OCI-LY7 (cell line): ENCODE results near the gene OBI1. TPM values are rescaled to one million over a fixed set of nuclear protein-coding genes. Genes with fewer than 3 reads are reported as not detected.

ENCODE experiments used
- BruUV-seq: library from RNA; stranded (reverse); fragments of 400-500 nt; replicated peaks from 2 replicates; lab custom pipeline; 2021; lab: Mats Ljungman, UMichigan
- CTCF ChIA-PET: fragments of 300-600 bp; sonication (Branson Sonifier 250); formaldehyde crosslinking; loops from one replicate; lab custom pipeline; 2022; ENCODE audit warnings: antibody characterized with exemption; ENCODE audit not compliant: unreplicated experiment; lab: Charles Lee
- POLR2A ChIA-PET: fragments of 300-600 bp; sonication (Branson Sonifier 250); formaldehyde crosslinking; loops from one replicate; lab custom pipeline; 2022; ENCODE audit warnings: antibody characterized with exemption; lab: Charles Lee
- DNase-seq: peaks from one replicate; pipeline ENCODE4 v3.0.0-alpha.2; 2015; ENCODE audit warnings: low spot score
- H2AFZ ChIP-seq: fragments of 200-600 bp; sonication (generic), shearing (Covaris generic); 2 replicates; pipeline ENCODE4 v1.6.1; 2014; ENCODE audit warnings: mild to moderate bottlenecking, antibody characterized with exemption, low read length, moderate library complexity
- H3K27ac ChIP-seq: fragments of 200-600 bp; sonication (generic); 2 replicates; pipeline ENCODE4 v1.5.1; 2014; ENCODE audit warnings: mixed run types, low read depth, mild to moderate bottlenecking, moderate library complexity, low read length, inconsistent platforms; ENCODE audit not compliant: poor library complexity, severe bottlenecking
- H3K36me3 ChIP-seq: fragments of 200-600 bp; sonication (generic); 2 replicates; pipeline ENCODE4 v1.6.1; 2014; ENCODE audit warnings: mild to moderate bottlenecking, antibody characterized with exemption, low read length, moderate library complexity, mixed read lengths; ENCODE audit not compliant: insufficient read depth
- H3K4me1 ChIP-seq: fragments of 200-600 bp; sonication (generic); 2 replicates; pipeline ENCODE4 v1.5.1; 2014; ENCODE audit warnings: mild to moderate bottlenecking, low read length; ENCODE audit not compliant: insufficient read depth, poor library complexity, severe bottlenecking
- H3K4me2 ChIP-seq: fragments of 200-600 bp; sonication (generic); 2 replicates; pipeline ENCODE4 v1.6.1; 2014; ENCODE audit warnings: mild to moderate bottlenecking, low read length
- H3K4me3 ChIP-seq: fragments of 200-600 bp; sonication (generic); 2 replicates; pipeline ENCODE4 v1.5.1; 2014; ENCODE audit warnings: mild to moderate bottlenecking, low read depth, low read length; ENCODE audit not compliant: poor library complexity, severe bottlenecking
- H3K79me2 ChIP-seq: fragments of 200-600 bp; sonication (generic); 2 replicates; pipeline ENCODE4 v1.6.1; 2016; ENCODE audit warnings: low read depth, mild to moderate bottlenecking, low read length, moderate library complexity, mixed read lengths; ENCODE audit not compliant: insufficient read depth
- H3K9me2 ChIP-seq: fragments of 200-600 bp; sonication (generic); 2 replicates; pipeline ENCODE4 v1.6.1; 2016; ENCODE audit warnings: mild to moderate bottlenecking, low read length, mixed read lengths; ENCODE audit not compliant: insufficient read depth
- H3K9me3 ChIP-seq: fragments of 200-600 bp; sonication (generic); 2 replicates; pipeline ENCODE4 v1.6.1; 2014; ENCODE audit warnings: mild to moderate bottlenecking, mixed run types, low read length, mixed read lengths
- H4K20me1 ChIP-seq: fragments of 200-600 bp; sonication (generic); 2 replicates; pipeline ENCODE4 v1.6.1; 2014; ENCODE audit warnings: mild to moderate bottlenecking, antibody characterized with exemption, low read length, moderate library complexity, mixed read lengths; ENCODE audit not compliant: insufficient read depth
- CTCF ChIP-seq: fragments of 200-600 bp; sonication (generic); conservative IDR thresholded peaks from 2 replicates; pipeline ENCODE4 v1.5.1; 2014; ENCODE audit warnings: mild to moderate bottlenecking, antibody characterized with exemption, low read length, moderate library complexity, mixed read lengths
- EZH2phosphoT487 ChIP-seq: fragments of 200-600 bp; sonication (generic); IDR thresholded peaks from 2 replicates; pipeline ENCODE4 v1.6.1; 2018; ENCODE audit warnings: low read depth, borderline replicate concordance, mild to moderate bottlenecking, mixed run types, antibody characterized with exemption, low read length, moderate library complexity, mixed read lengths
- intact Hi-C: fragments of 100-400 bp; cut with micrococcal nuclease; formaldehyde crosslinking; loops from one replicate; pipeline ENCODE4 v1.10.0; 2022; ENCODE audit not compliant: unreplicated experiment
- total RNA-seq, 2 experiments: library from RNA; depleted of rRNA in 1 of 2; stranded (reverse); fragments of >200 nt in 1 of 2; shearing (Covaris generic) in 1 of 2; gene quantifications; 2 replicates each; pipeline ENCODE4 v1.2.3, GENCODE V29; 2014 to 2022

OBI1 gene
- total RNA-seq, 2 experiments from 2014 or later: 17.9 to 18.3 TPM

- Histone ChIP-seq H3K4me1 (peaks cover 34% of the 10 kb centered on the region), H3K36me3 (no peaks in the 10 kb centered on the region), H3K4me3 (peak overlapping the region; percentile 79), H3K9me2 (no peaks in the 10 kb centered on the region), H3K4me2 (peak overlapping the region; percentile 81), H4K20me1 (no peaks in the 10 kb centered on the region; the same call in 1 of the 2 replicates), H2AFZ (peak overlapping the region; percentile 67; the same call in 1 of the 2 replicates), H3K27ac (no peak overlapping the region), H3K79me2 (no peaks in the 10 kb centered on the region), H3K9me3 (no peaks in the 10 kb centered on the region)
- POLR2A ChIA-PET: no interaction called here
- TF ChIP-seq EZH2phosphoT487 (no peak), CTCF (no peak)
- BruUV-seq: no TSS peak
- intact Hi-C loops: loop anchor here (5.0 kb wide), 1 partner anchor 55 kb away; the partner anchor contains the start of gene OBI1
- CTCF ChIA-PET: no interaction called here
- DNase-seq: no peak
Observed at GRCh38 chr13:78601874-78602560, 56.9 kb downstream of the OBI1 start.

- Histone ChIP-seq H3K36me3 (no peaks in the 10 kb centered on the region), H3K4me2 (no peak overlapping the region), H3K79me2 (no peaks in the 10 kb centered on the region), H4K20me1 (no peaks in the 10 kb centered on the region; the same call in 1 of the 2 replicates), H3K9me3 (no peaks in the 10 kb centered on the region), H3K9me2 (no peaks in the 10 kb centered on the region), H2AFZ (no peak overlapping the region), H3K4me3 (no peak overlapping the region), H3K27ac (no peak overlapping the region), H3K4me1 (peaks cover 34% of the 10 kb centered on the region)
- intact Hi-C loops: loop anchor here (5.0 kb wide), 1 partner anchor 56 kb away; the partner anchor contains the start of gene OBI1
- CTCF ChIA-PET: no interaction called here
- BruUV-seq: no TSS peak
- POLR2A ChIA-PET: no interaction called here
- TF ChIP-seq CTCF (no peak), EZH2phosphoT487 (no peak)
- no peak for DNase-seq
Observed at GRCh38 chr13:78601124-78601873, 57.7 kb downstream of the OBI1 start.
